Measurements from ENCODE around the gene CAMK2A. TPM values are rescaled to one million over a fixed set of nuclear protein-coding genes. Genes with fewer than 3 reads are reported as not detected.

The CAMK2A gene
- total RNA-seq, 4 donors from 2014 or later: not detected

DNA sequence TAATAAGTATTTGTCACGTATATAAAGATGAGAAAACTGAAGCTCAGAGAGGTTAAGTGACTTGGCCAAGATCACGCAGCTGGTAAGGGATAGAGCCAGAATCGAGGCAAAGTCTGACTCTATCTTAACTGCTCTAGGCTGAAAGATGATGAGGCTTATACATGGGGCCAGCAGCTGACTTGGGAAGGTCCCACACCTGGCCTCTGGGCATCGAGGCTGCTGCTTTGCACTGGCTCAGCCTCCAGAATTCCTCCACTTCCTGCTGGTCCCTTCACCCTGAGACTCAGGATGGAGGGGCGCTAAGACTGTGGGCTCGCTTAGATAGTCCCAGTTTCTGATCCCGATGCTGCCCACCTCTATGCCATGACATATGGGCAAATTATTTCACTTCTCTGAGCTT is 35.2 kb downstream of the CAMK2A start:
- no peaks in the 10 kb centered on the region for H3K4me1 ChIP-seq
- intact Hi-C loops (cut with DNase I): no loop called here
- H3K4me3 ChIP-seq (replicated peaks in 1 of 3): no peak overlapping the region
- no peak for DNase-seq
- no peaks in the 10 kb centered on the region for H3K36me3 ChIP-seq
- H3K27me3 ChIP-seq: no peaks in the 10 kb centered on the region
- TF ChIP-seq POLR2A (IDR thresholded peaks at IDR 0.05) (no peak), CTCF (IDR thresholded peaks at IDR 0.05) (no peak)
- H3K27ac ChIP-seq: no peak overlapping the region
- no peaks in the 10 kb centered on the region for H3K9me3 ChIP-seq
- WGBS, 2 donors: 75 to 84% methylated on average over 7 of the region's 7 CpGs

DNA sequence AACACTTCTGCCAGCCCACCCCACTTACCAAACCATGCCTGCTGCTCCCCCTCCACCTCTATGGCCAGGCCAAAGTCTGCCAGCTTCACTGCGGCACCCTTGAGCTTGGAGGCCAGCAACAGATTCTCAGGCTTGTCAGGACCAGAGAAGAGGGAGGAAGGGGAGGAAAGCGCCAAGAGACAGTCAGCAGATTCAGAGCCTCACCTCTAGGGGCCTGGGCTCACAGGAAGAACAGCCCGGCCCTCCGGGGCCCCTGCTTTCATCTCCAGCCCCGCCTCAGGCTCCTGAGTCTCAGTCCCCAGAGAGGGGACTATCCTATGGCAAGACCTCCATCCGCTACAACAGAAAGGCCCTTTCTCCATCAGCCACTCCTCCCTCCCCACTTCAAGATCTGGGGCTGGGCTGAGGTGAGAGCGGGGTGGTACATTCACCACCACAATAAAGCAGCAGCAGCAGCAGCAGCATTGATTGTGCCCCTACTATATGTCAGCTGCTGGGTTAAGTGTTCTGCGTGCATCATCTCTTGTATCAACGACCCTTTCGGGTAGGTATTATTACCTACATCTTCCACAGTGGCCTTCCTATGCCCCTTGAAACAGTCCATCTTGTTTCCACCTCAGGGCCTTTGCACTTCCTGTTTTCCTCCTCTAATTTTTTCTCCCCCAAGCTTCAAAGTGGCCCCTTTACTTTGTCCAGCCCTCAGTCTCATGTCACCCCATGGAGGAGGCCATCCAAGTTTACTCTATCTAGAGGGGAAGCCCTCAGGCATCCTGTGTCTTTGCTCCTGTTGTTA is 36.0 kb downstream of the CAMK2A start:
- no peaks in the 10 kb centered on the region for H3K9me3 ChIP-seq
- intact Hi-C loops (cut with DNase I): no loop called here
- no peak overlapping the region for H3K27ac ChIP-seq
- no peaks in the 10 kb centered on the region for H3K36me3 ChIP-seq
- WGBS, 2 donors: 84 to 90% methylated on average over 5 to 8 of the region's 10 CpGs
- no peak overlapping the region for H3K4me3 ChIP-seq (replicated peaks in 1 of 3)
- no peaks in the 10 kb centered on the region for H3K27me3 ChIP-seq
- H3K4me1 ChIP-seq: no peaks in the 10 kb centered on the region
- DNase-seq: no peak
- TF ChIP-seq CTCF (IDR thresholded peaks at IDR 0.05): no peak
- TF ChIP-seq POLR2A (IDR thresholded peaks at IDR 0.05): no peak

DNA sequence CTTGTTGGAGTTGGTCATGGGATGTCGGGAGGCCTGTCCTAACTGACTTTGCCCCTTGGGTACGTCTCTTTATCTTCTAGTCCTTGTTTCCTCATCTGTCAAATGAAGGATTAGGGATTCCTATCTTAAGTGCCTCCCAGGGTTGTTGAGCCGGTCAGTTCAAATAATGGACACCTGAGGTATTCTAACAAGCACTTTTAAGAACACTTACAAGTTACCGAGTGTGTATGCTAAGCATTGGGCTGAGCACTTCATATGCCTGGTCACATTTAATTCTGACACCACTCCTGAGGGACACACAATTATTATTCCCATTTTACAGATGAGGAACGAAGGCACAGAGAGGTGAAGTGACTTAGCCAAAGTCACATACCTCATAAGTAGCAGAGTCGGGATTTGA is 37.1 kb downstream of the CAMK2A start:
- Histone ChIP-seq H3K27me3 (no peaks in the 10 kb centered on the region), H3K27ac (no peak overlapping the region), H3K36me3 (no peaks in the 10 kb centered on the region), H3K4me3 (replicated peaks in 1 of 3) (no peak overlapping the region), H3K9me3 (no peaks in the 10 kb centered on the region), H3K4me1 (no peaks in the 10 kb centered on the region)
- no peak for DNase-seq
- WGBS, 2 donors: 60 to 75% methylated on average over 6 of the region's 6 CpGs
- TF ChIP-seq CTCF (IDR thresholded peaks at IDR 0.05) (no peak), POLR2A (IDR thresholded peaks at IDR 0.05) (no peak)
- intact Hi-C loops (cut with DNase I): no loop called here

GRCh38 chr5:150251504-150251903 is 38.1 kb downstream of the CAMK2A start:
- no peaks in the 10 kb centered on the region for H3K9me3 ChIP-seq

More at GRCh38 chr5:150251504-150251903, 38.1 kb downstream of the CAMK2A start:
- DNase-seq: no peak
- H3K36me3 ChIP-seq: no peaks in the 10 kb centered on the region
- 92% methylated on average over 7 of the region's 7 CpGs for WGBS, 2 donors
- H3K27me3 ChIP-seq: no peaks in the 10 kb centered on the region
- TF ChIP-seq CTCF (IDR thresholded peaks at IDR 0.05) (no peak), POLR2A (IDR thresholded peaks at IDR 0.05) (no peak)
- H3K27ac ChIP-seq: no peak overlapping the region
- H3K4me1 ChIP-seq: no peaks in the 10 kb centered on the region
- intact Hi-C loops (cut with DNase I): no loop called here
- no peak overlapping the region for H3K4me3 ChIP-seq (replicated peaks in 1 of 3)
